Transverse colon (tissue), 4 donors: Measurements from ENCODE around the gene DIRAS1. TPM values are rescaled to one million over a fixed set of nuclear protein-coding genes. Genes with fewer than 3 reads are reported as not detected.
A peak's percentile ranks its signal among the peaks of the same experiment; 100 is the strongest.

Experiments
- DNase-seq: peaks from one replicate; pipeline ENCODE4 v3.0.0-alpha.2; 2019
- H3K27ac ChIP-seq, 4 donors: fragments of 200-600 bp; sonication (generic); 2 replicates each; pipeline ENCODE4 v1.5.1; 2016 to 2018; ENCODE audit warnings: inconsistent platforms in 4 of 4
- H3K27me3 ChIP-seq: fragments of 200-600 bp; sonication (generic); 2 replicates; pipeline ENCODE4 v1.5.1; 2017; ENCODE audit warnings: inconsistent platforms
- H3K36me3 ChIP-seq, 4 donors: fragments of 200-600 bp; sonication (generic); 2 replicates each; pipeline ENCODE4 v1.5.1; 2017 to 2019; ENCODE audit warnings: inconsistent platforms in 4 of 4
- H3K4me1 ChIP-seq, 4 donors: fragments of 200-600 bp; sonication (generic); 2 replicates each; pipeline ENCODE4 v1.5.1; 2017 to 2020; ENCODE audit warnings: inconsistent platforms in 4 of 4
- H3K4me3 ChIP-seq, 4 donors: fragments of 200-600 bp; sonication (generic); 1 replicate in 1 of 4; 2 replicates in 3 of 4; pipeline versions ENCODE4 v1.5.1 to v1.6.1; 2017 to 2019; ENCODE audit warnings: inconsistent platforms in 4 of 4
- H3K9me3 ChIP-seq, 2 donors: fragments of 200-600 bp; sonication (generic); 2 replicates each; pipeline ENCODE4 v1.5.1; 2017 to 2019; ENCODE audit warnings: inconsistent platforms in 2 of 2
- EP300 ChIP-seq: sonication (generic); formaldehyde crosslinking; IDR thresholded peaks from one replicate; pipeline ENCODE4 v1.6.1; 2017; ENCODE audit warnings: antibody characterized with exemption, low read depth
- POLR2A ChIP-seq: fragments of 450-650 bp; IDR thresholded peaks from one replicate; pipeline ENCODE4 v1.6.1; 2016; ENCODE audit warnings: antibody characterized with exemption, mild to moderate bottlenecking, moderate library complexity
- POLR2AphosphoS5 ChIP-seq, 3 donors: sonication (generic); formaldehyde crosslinking; IDR thresholded peaks; one replicate each; pipeline ENCODE4 v1.6.1; 2016; ENCODE audit warnings: antibody characterized with exemption in 3 of 3
- WGBS, 2 donors: methylation state at CpG; one replicate each; pipeline ENCODE4 v1.1.5; 2018; ENCODE audit warnings: low coverage in 1 of 2; 5-methylcytosine and 5-hydroxymethylcytosine counted together
- in situ Hi-C, 4 donors: fragments of 200-750 bp; cut with MboI; loops; one replicate each; pipeline versions ENCODE4 v1.15.0 to v1.15.1; 2017; ENCODE audit warnings: low sequenced_read_pairs in 3 of 4, low pct_ligation_motif_present in 1 of 4, low pct_unique_long_range_greater_than_20kb in 1 of 4
- intact Hi-C: fragments of 100-400 bp; cut with DNase I; formaldehyde crosslinking; loops from one replicate; pipeline ENCODE4 v1.15.1; 2023; ENCODE audit warnings: low total_unique reads
- total RNA-seq, 4 donors: library from RNA; depleted of rRNA; stranded (reverse); fragments of >200 nt; gene quantifications; one replicate each; pipeline ENCODE4 v1.1.0, GENCODE V29; 2016
- TF ChIP-seq, protein P1 (sequence below), 5 experiments: fragments of 200-600 bp in 3 of 5; fragments of 450-650 bp in 2 of 5; sonication (generic) in 3 of 5; IDR thresholded peaks; 1 replicate in 2 of 5; 2 replicates in 3 of 5; pipeline ENCODE4 v1.5.1; 2016 to 2017; ENCODE audit warnings: antibody characterized with exemption in 5 of 5, inconsistent platforms in 3 of 5, mild to moderate bottlenecking in 2 of 5, moderate library complexity in 1 of 5

The DIRAS1 gene
- total RNA-seq, 4 donors from 2014 or later, result 0.41 to 1.4 (median 0.64) TPM; not detected in 1

DNA sequence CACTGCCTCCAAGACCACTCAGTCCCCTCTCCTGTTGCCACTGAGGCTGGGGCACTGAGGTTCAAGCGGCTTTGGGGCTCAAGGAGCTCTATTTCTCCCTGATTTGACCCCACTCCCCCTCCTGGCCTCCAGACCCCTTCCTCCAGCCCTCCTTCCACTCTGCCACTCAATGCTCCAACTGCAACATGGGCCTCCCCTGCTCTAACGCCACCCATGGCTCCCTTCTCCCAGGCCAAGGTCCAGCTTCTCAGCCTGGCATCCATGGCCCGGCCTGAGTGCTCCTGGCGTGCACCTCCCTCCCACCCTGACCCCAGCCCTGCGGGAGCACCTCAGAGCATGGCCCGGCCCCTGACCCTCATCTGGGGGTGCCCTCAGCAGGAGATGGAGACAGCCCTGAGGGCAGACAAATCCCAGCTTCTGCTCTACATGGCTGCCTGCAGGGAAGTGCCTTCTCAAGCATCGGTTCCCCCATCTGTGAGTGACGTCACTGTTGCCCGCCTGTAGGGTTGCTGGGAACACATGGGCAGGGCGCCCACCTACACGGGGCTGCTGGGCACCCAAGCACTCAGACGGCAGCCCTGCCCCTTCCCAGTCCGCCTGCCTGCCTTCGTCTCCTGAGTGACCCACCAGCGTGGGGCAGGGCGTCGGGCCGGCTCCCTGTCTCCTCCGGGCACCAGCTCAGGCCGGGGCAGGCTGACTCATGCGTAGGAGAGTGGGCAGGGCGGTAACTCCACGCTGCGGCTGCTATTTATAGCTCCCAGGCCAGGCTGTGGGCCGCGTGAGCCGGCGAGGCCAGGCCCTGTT lies 1.6 kb upstream of the DIRAS1 start:
- H3K36me3 ChIP-seq, result no peaks in the 10 kb centered on the region
- H3K27me3 ChIP-seq, result peaks cover 91% of the 10 kb centered on the region
- peaks cover 9 to 28% (median 19%) of the 10 kb centered on the region in 4 donors for H3K4me1 ChIP-seq
- in situ Hi-C loops, result no loop called here
- no peaks in the 10 kb centered on the region for H3K9me3 ChIP-seq
- intact Hi-C loops, result no loop called here
- WGBS, 2 donors, result 30% methylated on average over 28 of the region's 28 CpGs; no CpG with 5 or more reads in 1 of the 2 donors
- H3K4me3 ChIP-seq, result no peak overlapping the region
- TF ChIP-seq POLR2A, result no peak
- TF ChIP-seq, protein P1, sequence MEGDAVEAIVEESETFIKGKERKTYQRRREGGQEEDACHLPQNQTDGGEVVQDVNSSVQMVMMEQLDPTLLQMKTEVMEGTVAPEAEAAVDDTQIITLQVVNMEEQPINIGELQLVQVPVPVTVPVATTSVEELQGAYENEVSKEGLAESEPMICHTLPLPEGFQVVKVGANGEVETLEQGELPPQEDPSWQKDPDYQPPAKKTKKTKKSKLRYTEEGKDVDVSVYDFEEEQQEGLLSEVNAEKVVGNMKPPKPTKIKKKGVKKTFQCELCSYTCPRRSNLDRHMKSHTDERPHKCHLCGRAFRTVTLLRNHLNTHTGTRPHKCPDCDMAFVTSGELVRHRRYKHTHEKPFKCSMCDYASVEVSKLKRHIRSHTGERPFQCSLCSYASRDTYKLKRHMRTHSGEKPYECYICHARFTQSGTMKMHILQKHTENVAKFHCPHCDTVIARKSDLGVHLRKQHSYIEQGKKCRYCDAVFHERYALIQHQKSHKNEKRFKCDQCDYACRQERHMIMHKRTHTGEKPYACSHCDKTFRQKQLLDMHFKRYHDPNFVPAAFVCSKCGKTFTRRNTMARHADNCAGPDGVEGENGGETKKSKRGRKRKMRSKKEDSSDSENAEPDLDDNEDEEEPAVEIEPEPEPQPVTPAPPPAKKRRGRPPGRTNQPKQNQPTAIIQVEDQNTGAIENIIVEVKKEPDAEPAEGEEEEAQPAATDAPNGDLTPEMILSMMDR (IDR thresholded peaks at IDR 0.05), result no peak
- TF ChIP-seq POLR2AphosphoS5 (IDR thresholded peaks at IDR 0.05), result no peak
- no peak for TF ChIP-seq EP300
- DNase-seq, result peak; percentile 35
- H3K27ac ChIP-seq, result peak overlapping the region in 2 of 4 donors; percentile 10 to 14

DNA sequence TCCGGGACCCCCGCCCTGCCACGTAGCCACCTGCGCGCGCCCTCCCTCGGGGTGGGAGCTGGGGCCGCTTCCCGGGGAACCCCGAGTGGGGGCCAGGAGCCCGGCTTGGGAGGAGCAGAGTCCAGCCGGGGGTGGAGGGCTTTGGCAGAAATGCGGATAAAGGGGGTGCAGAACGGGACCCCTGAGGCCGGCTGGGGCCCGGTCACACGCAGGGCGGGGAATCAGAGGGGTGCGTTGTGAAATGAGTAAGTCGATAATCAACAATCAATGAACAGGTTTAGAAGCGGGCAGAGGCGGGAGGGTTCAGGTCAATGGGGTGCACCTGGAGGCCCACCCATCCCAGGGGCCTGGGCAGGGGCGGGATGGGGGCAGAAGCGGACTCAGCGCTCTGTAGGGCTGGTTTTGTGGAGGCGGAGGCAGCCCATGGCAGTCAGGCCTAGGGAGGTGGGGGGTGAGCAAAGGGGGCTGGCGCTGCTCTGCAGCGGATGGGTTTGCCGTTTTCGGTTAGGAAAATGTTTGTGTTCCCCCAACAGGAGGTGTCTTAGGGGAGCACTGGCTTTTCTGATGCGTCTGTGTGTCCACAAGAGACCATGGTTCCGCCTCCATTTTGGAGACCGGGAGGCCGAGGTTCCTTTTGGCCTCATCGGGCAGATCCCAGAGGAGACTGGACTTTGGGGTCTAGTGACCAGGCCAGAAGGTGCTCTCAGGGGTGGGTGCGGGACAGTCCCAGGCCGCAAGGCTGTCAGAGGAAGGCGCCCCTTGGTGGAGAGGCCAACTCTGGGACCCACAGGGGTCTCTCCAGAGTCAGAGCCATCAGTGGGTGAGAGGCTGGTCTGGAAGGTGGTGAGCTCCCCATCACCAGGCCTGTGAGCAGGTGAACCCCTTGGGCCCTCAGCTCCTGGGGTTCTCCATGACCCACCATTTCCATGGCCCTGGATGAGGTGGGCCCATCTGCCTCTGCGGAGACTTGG lies 683 bp upstream of the DIRAS1 start:
- peaks cover 85% of the 10 kb centered on the region for H3K27me3 ChIP-seq
- intact Hi-C loops (no loop called here), in situ Hi-C loops (no loop called here)
- H3K27ac ChIP-seq, result no peak overlapping the region
- peak overlapping the region in 2 of 4 donors; percentile 19 to 32 for H3K4me3 ChIP-seq
- WGBS, 2 donors, result 36 to 53% methylated on average over 6 to 38 of the region's 39 CpGs
- TF ChIP-seq POLR2AphosphoS5 (IDR thresholded peaks at IDR 0.05) (no peak), POLR2A (no peak), EP300 (no peak)
- TF ChIP-seq, protein P1 (IDR thresholded peaks at IDR 0.05), result no peak
- H3K4me1 ChIP-seq, result peaks cover 9 to 28% (median 19%) of the 10 kb centered on the region in 4 donors
- no peak for DNase-seq
- no peaks in the 10 kb centered on the region for H3K9me3 ChIP-seq
- no peaks in the 10 kb centered on the region for H3K36me3 ChIP-seq

DNA sequence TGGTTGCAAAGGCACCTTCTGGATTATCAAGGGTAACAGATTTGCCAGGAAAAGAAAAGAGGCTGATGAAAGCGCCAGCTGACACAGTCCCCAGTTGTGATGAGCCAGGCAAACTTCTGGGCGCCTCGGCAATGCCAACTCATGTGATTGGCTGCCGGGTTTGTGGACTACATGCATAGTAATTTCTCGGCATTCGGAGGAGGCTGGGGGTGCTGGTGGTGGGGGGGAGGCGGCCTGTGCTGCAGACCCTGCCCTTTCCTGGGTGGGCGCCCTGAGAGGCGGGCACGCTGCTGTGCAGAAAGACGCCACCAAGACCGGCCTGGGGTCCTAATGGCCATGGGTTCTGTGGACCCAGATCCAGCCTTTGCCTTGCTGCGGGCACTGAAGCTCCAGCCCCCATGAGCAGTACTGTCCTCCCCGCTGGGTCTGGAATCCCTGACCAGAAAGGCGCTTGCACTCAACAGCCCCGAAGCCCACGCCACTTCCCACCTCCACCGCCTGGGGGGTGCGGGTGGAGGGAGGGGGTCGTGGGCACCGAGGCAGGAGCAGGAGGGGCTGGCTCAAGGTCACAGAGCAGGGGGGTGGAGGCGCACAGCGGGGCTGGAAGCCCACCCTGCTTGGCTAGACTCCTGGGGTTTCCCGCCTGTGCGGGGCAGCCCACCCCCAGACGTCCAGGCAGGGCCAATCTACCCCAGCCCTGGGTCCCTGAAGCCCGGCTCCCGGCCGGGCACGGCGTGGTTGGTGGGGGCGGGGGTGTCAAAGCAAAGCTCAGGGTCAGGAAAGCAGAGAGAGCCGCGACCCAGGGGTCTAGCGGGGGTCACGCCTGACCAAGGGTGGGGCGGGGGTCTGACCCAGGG lies 1.0 kb downstream of the DIRAS1 start:
- Histone ChIP-seq H3K36me3 (no peaks in the 10 kb centered on the region), H3K4me1 (peaks cover 9 to 28% (median 19%) of the 10 kb centered on the region in 4 donors), H3K4me3 (peak overlapping the region in 3 of 4 donors; percentile 16 to 45 (median 42)), H3K27me3 (peaks cover 69% of the 10 kb centered on the region), H3K27ac (no peak overlapping the region), H3K9me3 (no peaks in the 10 kb centered on the region)
- DNase-seq, result no peak
- in situ Hi-C loops (no loop called here), intact Hi-C loops (no loop called here)
- no peak for TF ChIP-seq POLR2AphosphoS5 (IDR thresholded peaks at IDR 0.05)
- no peak for TF ChIP-seq EP300
- TF ChIP-seq, protein P1 (IDR thresholded peaks at IDR 0.05), result no peak
- no peak for TF ChIP-seq POLR2A
- WGBS, 2 donors, result 0 to 10% methylated on average over 1 to 34 of the region's 37 CpGs
